ENCODE results near the gene ZDHHC14.

The ZDHHC14 gene

DNA sequence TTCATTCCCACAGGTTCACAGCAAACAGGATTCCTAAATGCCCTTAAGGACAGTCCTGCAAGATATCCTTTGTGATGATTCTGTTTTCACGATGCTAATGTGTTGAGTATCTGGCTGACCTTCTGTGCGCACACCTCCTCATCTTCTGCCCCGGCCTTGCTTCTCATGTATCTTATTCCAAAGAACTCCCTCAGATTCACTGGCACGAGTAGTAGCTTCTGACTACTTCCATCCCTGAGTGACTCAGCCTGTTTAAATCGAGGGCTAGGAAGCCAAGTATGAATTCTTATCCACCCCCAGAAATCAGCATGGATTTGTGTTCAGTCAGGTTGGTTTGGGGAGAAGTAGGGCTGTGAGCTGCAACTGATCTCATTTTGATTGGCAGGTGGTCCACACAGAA is 251.8 kb downstream of the ZDHHC14 start:
- DNase-seq = peak in 1 of 2 donors; percentile 14

DNA sequence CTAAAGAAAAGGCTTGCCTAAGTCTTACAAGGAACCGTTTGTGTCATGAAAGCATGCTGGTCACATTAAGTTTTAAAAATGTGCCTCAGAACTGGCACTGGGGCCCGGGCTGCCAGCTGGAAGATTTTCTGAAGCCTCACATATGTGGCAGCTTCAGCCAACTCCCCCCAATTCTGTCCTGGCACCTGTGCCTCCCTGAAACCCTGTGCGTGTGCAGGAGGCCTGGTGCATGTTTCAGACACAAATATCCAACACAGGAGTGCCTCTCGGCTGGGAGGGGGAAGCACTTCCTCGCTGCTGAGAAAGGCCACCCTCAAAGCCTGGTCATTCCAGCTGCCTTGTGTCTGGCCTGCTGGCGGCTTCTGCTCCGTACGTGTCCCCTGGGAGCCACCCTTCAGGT is 253.6 kb downstream of the ZDHHC14 start:
- no peak for DNase-seq

DNA sequence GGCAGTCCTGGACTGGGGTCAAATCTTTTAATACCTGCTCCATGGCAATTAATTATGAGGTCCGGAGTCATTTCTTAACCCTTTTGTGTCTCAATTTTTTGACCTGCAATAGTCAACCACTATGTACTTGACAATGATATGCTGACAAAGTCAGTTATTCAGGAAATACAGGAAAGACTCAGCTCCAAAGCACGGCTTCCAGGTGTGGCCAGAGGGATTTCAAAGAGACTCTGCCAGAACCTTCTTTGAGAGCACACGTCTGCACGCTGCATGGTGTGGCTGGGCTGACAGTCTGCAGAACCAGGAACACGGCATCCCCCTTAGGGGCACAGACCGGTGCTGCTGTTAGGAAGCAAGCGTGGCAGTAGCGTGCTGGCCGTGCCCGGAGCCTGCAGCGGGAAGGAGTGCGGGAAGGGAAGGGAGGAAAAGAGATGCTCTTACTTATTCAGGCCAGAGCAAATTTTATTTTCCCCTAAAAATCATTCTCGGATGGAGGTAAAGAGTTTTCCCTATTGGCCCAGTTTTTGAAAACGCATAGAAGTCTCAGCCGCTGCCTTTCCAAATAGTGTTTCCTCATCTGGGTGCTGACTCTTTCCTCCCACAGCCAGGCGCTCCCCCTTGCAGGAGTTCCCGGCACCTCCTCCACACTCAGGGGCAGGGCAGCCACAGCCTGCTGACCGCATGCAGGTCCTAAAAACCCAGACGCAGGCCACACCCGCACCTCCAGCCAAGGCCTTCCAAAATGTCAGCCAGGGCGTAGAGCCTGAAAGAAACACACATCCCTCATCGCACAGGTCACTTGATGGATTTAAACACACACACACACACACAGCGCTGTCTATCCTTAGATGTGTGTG is 254.6 kb downstream of the ZDHHC14 start:
- no peak for DNase-seq

DNA sequence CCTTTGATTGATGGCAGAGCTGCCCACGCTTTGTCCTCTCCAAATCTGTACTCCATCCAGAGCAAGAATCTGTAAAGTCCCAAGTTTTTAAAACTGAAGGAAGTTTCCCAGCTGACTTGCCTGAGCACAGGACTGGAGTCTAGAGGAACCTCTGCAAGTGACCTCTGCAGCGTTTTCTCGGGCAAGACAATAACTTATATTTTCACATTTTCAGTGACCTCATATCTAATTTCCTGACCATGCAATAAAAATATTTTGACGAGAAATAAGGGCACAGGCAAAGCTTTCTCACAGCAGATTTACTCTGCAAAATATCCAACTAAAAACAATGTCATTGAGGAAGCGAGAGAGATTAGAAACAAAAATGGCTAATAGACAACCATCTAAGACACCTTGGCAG is 256.5 kb downstream of the ZDHHC14 start:
- no peak for DNase-seq

DNA sequence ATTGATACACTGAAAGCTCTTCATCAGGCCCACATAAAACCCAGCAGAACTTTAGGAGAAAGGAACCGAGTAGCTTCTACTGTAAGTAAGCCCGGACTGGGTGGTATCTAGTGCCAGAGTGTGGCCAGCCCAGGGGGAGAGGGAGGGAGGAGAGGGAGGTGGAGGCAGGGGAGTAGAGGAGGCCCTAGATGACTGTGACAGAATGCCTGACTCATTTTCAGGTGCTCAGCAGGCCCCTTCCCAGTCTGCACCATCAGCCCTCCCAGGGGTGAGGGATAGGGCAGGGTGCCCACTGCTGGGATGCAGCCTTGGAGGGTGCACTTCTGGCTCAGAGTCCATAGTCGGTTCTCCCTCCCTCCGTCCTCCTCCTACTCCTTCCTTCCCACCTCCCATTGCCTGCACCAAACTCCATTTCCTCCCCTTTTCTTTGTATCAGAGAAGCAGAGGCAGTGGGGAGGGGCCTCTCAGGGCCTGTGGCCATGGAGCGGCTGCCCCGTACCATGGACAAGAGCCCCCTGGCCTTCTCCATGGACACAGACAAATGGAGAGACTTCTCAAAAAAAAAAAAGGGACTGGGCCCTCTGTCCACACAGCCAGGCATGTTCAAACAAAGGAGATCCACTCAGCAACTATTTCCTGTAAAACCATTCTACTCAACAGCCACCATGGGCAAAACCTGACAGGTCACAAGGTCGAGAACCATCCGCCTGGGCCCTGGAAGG is 257.1 kb downstream of the ZDHHC14 start:
- no peak for DNase-seq

DNA sequence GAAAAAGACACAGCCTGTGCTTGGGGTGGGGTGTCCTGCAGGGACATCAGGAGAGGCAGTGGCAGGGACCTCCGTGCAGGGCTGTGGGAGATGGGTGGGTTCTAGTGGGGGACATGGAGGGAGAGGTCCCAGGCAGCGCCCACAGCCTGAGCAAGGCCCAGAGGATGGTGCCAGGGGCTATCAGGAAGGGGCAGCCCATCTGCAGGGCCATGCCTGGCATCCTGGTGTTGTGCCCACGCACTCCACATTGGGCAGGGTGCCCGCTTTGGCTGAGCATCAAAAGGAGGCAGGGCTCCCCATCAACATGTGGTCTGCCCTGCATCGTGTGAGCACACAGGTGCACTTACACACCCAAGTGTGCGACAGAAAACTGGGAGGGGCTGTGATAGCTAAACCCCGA is 257.8 kb downstream of the ZDHHC14 start:
- no peak for DNase-seq

DNA sequence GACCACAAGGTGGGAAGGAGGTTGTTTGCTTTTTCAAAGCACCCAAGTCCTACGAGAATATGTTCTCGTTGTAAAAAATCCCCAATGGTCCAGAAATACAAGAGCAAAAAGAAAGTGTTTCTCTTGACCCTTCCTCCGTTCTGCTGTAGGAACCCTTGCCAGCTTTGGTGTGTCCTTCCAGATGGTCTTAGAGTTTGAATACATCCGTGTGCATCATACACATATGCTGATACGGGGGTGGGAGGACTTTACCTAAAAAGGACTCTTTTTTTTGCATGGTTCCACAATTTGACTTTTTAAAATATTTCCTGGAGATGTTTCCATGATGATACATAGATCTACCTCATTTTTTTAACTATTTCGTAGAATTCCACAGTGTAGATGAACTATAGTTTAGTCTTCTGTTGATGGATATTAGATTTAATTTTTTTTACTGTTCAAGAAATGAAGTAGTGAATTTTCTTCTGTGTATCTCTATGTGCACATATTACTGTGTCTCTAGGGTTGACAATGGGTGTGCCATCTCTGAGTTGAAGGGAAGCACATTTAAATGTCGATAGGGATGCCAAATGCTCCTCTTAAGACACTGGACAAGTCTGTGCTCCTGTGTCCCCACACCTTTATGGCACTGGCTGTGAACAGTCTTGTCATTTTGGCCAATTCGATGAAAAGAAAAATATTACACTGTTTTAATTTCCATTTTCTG is 259.9 kb downstream of the ZDHHC14 start:
- no peak for DNase-seq

DNA sequence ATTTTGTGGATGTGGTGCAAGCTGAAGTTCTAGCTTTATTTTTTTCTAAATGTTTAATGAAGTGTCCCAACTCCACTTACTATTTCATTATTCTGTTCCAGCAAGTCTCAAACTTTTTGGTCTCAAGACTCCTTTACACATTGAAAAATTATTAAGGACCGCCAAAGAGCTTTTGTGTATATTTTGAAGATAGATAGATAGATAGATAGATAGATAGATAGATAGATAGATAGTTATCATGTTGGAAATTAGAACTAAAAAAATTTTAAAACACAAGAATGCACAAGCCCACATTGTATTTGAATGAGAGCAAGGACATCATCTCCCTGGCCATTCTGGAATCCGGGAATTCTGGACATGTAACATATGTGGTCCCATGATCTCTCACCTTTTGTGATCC is 260.8 kb downstream of the ZDHHC14 start:
- DNase-seq = no peak

DNA sequence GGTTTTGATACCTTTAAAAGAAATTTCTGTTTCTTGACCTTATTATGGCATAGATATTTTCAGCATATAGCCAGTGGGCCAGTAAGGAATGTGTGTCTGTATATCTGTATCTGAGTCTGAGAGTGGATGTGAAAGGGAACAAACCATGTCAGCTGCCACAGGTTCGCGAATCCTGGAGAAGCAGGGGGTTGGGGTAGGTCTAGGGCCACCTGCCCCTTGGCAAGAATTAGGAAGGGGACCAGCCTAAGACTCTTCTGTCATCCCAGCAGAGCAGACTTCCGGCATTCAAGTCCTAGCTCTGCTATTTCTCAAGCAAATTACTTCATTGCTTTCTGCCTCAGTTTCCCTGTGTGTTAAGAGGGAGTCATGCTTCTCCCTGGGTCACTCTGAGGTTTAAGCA is 261.7 kb downstream of the ZDHHC14 start:
- no peak for DNase-seq

DNA sequence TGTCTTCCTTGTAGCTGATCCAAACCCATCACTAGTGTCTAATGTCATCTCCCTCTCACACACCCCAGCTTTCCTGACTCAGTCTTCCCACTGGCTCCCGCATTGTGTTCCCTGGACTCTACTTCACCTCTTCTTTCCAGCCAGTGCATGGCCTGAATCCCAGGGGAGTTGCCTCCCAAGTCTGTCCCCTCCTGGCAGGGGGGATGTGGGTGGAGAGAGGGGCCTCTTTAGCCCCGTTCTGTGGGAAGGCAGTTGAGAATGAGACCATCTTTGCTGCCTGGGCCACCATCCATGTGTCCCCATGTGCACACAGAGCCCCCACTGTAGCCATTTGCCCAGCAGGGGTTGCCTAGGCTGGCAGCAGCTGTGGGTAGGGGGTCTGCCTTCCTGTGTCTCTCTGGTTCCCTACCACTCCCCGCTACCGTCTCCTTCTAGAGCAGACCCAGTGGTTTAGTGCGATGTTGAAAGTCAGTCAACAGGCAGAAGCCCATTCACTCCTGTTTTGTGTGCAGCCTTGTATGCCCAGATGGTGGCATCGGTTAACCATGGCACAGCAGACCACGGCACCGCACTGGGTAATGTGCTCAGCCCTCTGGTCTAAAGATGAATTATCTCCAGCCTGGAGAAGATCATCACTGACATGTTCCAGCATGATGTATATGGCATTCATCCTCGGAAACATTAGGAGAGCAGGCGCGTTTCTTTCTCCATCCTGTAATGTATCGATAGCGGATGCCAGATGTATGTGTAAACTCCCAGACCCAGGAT is 263.2 kb downstream of the ZDHHC14 start:
- peak in 1 of 2 donors; percentile 4 for DNase-seq

DNA sequence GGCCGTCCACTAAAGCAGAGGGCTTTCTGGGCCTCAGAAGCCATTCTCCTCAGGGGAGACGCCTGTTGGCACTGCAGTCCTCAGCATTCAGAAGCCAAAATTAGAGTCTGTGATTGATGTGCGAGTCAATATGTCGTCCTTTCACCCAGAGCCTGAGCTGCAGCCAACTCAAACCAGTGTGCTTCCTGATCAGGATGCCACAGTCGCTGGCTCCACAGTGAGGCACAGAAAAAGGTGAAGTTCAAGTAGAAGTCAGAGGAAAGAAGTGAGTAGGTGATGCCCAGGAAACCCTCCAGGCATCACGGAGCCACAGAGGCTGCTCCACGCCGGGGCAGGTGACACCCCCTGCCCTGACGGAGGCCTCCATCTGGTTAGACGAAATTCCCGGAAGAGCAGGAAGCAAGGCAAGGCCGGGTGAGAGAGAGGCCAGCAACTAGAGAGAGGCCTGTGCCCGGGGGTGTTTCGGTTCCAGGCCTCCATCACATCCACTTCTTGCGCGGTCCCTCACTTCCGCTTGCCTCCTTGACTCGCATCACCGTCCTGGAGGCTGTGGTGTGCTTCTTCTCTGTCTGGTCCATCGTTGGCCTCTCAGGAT is 264.3 kb downstream of the ZDHHC14 start:
- DNase-seq = no peak

DNA sequence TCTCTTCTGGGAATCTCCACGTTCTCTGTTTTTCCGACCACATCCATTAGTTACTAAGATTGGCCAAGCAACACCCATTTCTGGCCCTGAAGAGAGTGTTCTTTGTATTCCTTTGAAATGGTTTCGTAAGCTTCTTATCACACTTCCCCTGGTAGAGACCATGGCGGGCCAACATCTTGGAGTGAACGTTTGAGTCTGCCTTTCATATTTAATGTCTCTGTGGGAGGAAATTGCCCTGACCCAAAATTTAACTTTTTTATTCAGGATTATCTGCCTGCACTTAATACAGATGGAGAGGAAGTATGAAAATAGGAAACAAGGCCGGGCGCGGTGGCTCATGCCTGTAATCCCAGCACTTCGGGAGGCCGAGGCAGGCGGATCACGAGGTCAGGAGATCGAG is 265.0 kb downstream of the ZDHHC14 start:
- DNase-seq = no peak

DNA sequence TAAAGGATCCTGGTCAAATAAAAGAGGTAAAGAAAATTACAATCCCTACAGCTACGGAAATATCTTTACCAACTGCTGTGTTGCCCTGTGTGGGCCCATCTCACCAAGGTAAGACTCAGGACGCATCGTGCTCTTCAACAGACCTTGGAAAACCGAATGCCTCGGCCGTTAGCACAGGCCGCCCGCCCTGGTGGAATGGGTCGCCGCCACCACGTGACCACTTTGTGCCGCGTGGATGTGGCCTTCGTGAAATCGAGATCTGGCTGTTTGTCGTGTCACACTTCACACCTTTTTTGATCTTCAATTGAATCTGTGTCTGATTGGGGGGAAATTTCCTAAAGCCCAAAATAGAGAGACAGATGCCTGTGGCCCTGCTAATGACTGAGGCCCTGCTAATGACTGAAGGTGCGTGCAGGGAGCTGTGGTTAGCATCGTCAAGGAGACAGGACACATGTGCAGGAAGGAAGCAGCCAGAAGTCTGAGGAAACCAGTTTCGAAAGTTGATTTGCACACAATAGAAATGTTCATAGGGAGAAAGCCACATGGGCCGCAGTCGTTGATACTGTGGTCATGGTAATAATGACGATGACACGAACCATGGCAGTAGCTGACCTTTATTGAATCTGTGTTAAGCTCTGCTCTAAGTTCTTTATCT is 266.4 kb downstream of the ZDHHC14 start:
- DNase-seq = no peak

DNA sequence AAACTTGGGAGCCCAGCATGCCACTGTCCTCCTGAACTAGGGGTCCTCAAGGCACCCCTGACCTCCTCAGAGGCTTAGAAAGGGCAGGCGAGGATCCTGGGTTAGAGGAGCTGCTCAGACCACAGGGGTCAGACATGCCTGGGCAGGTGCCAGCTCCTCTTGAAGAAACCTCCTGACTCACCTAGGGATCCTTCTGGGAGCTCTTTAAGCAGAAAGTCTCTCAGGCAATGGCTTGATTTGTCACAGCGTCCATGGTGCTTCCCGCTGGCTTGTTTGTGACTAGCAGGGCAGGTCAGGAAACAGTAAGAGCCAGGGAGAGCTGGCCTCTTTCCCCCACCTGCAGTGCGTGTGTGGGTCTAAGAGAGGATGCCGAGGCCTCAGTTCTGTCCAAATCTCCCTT is 267.6 kb downstream of the ZDHHC14 start:
- no peak for DNase-seq

DNA sequence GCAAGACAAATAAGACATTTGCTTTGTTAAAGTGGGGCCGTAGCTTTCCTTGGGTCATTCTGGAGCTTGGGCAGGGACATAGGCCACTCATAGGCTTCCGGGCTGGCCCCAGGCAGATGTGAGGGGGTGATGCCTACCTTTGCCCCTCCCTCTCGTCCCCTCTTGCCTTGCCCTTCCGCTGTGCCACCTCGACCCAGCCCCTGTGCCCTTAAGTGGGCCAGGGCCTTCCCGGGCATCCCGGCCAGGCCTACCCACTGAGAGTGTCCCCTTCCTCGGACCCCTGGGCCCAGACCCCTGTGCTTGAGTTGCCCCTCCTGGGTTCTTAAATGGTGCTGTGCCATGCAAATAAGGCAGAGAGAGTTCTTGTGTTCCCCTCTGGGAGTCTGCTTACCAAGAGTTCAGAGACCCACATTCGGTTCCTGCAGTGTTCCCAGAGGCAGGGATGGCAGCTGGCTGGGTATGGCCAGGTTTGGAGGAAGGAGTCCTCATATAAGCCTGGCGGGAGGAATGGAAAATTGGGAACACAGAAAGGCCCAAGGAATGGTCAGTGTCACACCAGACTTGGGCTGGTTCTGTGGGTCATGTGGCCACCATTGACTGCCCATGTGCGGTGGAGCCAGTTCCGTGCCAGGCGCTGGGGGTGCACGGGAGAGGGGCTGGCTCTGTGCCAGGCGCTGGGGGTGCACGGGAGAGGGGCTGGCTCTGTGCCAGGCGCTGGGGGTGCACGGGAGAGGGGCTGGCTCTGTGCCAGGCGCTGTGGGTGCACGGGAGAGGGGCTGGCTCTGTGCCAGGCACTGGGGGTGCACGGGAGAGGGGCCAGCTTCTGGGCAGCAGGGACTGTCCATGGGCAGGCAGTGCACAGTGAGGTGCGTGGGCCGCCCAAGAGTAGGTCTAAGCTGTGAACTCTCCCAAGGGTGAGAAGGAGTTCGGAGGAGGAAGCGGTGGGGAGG is 268.6 kb downstream of the ZDHHC14 start:
- DNase-seq = no peak

DNA sequence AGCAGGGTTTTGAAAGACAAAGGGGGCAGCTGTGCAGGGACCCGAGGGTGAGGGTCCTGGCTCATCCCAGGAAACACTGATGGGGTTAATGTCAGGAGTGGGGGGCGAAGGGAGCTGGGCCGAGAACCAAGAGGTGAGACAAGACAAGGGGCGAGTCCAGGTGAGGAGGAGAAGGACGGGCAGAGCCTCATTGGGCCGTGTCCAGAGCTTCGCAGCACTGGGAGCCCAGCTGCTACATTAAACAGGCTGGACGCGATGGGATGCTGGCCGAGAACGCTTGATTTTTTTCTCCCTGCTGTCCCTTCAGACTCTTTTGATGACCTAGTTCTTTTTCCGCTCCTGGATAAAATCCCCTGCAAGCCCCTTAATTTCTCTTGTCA is 269.3 kb downstream of the ZDHHC14 start:
- DNase-seq = peak; percentile 19 to 24

DNA sequence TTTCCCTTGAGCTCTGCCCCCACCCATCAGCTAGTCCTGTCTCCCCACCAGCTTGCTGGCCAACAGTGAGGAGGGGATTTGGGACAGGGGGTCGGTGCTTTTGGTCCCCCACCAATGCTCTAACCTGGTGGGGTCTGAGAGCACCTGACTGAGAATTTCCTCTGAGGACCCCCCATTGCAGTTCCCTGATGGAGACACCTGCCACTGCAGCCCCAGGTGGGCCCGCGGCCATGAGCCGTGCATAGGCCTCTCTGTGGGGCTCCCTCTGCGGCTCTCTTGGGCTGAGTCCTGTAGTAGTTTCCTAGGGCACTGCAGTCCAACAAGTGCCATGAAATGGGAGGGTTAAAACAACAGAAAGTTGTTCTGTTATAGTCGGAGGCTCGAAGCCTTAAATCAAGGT is 269.8 kb downstream of the ZDHHC14 start:
- no peak for DNase-seq

DNA sequence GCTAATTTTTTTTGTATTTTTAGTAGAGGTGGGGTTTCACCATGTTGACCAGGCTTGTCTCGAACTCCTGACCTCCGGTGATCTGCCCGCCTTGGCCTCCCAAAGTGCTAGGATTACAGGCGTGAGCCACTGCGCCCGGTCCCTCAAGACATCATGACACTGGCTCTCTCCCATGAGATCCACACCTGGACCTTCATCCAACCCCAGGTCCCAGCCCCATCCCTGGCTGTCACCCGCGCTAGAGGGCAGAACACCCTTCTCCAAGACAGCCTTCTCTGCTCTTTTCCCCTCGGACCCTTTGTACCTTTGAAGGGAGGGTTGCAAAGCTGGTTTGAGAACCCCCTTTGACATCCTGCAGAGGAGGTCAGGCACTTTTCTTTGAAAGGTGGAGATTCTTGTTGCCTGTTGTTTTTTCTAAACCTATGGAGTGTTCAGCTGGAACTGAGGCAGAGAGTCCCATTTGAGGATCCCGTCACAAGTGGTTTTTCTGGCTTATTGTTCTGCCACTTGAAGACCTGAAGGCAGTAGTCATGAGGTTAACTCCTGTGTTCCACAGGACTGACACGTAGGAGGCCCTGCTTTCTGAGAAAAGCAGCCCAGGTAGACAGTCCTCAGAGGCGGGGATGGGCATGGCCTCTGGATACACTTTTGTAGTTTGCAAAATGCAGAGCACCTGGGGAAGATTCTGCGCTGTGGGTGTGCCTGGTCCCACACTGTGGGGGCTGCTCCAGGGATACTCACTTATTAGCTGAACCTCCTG is 270.9 kb downstream of the ZDHHC14 start:
- no peak for DNase-seq

DNA sequence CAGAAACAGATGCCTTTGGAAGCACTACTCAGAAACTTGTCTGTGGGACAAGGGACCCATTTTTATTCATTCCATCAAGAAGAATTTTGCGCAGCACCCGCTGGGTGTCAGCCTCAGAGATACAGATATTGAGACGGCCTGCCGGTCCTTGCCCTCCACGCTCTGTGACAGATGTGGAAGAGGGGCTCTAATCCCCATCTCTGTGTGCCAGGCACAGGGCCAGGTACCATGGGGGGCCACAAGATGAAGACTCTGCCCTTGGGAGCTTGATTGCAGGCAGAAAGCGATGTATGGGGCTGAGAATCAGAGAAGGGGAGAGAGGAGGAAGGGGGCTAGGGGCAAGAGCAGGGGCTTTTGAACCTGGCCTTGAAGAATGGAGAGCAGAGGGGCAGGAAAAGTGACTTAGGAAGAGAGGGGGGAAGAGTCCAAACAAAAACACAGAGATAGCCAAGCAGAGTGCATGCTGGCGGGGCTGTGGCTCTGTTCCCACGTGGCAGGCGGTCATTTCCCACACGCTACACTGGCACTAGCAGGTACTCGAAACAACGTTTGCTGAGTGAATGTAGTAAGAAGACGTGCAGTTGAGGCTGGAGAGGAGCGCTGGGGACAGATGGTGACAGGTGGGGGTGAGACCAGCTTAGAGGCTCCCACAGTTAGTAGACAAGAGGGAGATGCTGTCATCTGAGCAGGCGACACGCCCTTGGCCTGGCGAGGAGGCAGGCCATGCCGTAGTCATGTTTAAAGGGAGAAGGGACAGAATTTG is 271.8 kb downstream of the ZDHHC14 start:
- no peak for DNase-seq
